Activated CD4-positive, CD25-positive, alpha-beta regulatory T cell (primary cell): ENCODE measurements around the gene CACNG7.
"Not testable (repeated sequence)": the region's sequence is repeated elsewhere in the genome, so short reads cannot be mapped to it uniquely, and the experiment has no call there.

ENCODE experiments used
- DNase-seq, 4 experiments: peaks; one replicate each; lab custom pipeline; 2025; lab: John Stamatoyannopoulos, UW

The CACNG7 gene

DNA sequence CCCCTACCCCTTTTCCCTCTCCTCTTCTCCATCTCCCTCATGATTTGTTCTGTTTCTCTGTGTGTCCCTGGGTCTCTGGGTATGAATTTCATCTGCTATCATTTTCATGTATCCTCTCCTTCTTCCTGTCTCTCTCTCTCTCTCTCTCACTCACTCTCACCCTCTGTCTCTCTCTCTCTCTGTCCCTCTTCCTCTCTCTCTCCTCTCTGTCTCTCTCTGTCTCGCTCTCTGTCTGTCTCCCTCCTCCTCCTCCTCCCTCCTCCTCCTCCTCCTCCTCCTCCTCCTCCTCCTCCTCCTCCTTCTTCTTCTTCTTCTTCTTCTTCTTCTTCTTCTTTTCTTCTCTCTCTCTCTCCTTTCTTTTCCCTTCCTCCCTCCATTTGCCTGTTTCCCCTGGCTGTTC lies 3.3 kb upstream of the CACNG7 start:
- no peak for DNase-seq

DNA sequence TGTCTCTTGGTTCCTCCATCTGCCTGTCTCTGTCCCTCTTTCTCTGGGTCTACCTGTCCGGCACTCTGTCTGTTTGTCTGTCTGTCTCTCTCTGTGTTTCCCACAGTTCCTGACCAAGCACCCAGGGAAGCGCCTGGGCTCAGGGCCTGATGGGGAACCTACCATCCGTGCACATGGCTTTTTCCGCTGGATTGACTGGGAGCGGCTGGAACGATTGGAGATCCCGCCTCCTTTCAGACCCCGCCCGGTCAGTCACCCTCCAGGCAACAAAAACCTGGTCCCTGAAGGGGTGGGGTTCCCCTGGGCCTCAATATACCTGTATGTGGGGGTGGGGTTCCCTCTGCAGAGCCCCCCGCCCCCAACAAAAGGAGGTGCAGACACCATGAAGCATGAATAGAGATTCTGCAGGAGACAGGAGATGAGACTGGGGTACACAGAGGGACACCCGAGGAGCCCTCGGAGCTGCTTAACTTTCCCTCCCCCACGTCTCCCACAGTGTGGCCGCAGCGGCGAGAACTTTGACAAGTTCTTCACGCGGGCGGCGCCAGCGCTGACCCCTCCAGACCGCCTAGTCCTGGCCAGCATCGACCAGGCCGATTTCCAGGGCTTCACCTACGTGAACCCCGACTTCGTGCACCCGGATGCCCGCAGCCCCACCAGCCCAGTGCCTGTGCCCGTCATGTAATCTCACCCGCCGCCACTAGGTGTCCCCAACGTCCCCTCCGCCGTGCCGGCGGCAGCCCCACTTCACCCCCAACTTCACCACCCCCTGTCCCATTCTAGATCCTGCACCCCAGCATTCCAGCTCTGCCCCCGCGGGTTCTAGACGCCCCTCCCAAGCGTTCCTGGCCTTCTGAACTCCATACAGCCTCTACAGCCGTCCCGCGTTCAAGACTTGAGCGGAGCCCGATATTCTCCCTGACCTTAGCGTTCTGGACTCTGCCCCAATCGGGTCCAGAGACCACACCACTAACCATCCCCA lies 2.6 kb upstream of the CACNG7 start:
- peak in 3 of 4 experiments; percentile 44 to 63 (median 48) for DNase-seq

DNA sequence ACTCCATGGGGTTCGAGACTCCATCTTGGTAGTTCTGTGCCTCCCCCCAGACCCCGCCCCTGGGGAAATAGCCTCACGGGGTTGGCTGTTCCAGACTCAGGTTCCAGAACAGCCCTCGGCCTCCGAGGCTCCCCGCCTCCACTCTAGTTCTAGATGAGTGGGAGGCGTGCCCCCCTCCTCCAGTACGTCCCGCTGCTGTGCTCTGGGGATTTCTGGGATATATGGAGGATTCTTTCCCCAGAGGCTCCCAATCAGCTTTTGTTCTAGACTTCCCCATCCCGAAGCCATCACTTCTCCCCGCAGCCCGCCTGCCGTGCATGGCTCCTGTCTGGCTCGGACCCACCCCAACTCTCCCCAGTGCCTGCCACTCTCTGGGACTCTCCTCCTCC lies 1.9 kb upstream of the CACNG7 start:
- DNase-seq: peak in 1 of 4 experiments; percentile 6

DNA sequence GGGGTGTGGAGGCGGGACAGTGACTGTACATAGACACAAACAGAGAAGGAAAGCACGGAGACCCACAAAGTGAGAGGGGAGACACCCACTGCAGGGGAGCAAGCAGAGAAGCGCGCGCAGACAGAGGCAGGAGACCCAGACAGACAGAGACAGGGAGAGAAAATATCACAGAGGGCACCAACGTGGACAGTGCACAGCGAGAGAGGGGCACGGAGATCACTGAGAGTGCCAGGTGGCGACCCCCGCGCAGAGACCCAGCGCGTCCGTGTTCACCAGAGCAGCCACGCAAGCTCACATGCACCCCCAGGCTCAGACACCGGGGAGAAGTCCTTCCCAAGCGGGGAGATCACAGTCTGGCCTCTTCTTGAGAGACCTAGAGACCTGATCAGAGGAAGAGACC lies 1.4 kb upstream of the CACNG7 start:
- no peak for DNase-seq

DNA sequence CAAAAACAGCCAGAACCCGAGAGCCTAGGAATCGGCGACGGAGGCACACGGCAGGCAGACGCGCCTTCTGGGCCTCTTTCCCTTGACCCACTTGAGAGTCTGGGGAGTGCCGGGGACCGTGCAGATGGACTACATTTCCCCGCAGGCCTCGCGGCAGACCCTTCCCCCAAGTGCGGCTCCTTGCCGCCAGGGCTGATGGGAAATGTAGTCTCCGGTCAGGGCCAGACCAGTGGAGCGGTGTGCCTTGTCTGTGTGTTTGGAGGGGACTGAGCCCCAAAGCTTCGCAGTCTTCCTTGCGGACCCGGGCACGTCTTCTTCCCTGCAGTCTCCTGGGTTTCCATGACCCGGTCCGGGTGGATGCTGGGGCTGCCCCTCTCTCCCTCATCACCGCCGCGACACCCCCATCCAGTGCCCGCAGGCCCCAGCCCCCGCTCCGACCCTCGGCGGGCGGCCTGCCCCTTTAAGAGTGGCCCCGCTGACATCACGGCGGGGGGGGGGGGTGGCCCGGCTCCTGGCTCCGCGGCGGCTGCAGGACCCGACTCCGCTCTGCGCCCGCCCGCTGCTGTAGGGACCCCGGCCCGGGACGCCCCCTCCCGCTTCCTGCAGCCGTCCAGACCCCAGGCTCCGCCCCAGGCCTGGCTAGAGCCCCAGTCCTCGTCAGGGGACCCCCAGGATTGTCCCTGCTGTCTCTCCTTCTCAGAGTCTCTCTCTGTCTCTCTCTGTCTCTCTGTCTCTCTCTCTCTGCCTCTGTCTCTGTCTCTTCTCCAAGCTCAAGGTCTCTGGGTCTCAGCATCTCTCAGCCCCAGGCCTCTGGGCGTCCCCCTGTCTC lies 758 bp upstream of the CACNG7 start:
- peak in 2 of 4 experiments; percentile 8 to 18 for DNase-seq

DNA sequence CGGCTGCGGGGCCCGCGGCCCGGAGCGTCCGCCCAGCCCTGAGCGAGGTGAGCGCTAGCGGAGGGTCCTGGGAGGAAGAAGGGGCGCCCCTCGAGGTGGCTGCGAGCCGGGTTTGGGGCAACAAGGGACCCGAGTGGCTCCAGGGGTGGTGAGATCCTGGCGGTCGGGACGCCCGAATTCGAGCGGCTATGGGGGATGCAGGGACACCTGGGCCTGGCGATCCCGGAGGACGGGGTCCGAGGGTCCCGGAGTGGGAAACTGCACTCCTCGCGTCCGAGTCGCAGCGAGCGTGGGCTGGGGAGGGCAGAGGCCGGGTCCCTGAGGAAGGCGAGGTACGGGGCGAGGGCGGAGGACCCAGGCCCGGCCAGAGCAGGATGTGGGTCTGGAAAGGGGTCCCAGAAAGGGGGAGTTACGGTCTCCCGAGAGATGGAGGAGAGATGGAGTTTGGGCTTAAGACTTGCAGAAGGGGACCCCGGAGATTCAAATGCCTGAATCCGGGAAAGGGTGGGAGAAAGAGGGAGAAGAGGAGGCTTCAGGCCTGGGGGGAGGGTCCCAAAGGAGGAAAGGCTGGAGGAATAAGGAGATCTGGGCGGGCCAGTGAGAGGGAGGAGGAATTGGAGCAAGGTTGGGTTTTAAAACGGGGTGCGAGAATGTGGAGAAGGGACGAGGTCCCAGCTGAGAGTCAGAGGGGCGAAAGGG lies 542 bp downstream of the CACNG7 start:
- DNase-seq: no peak

DNA sequence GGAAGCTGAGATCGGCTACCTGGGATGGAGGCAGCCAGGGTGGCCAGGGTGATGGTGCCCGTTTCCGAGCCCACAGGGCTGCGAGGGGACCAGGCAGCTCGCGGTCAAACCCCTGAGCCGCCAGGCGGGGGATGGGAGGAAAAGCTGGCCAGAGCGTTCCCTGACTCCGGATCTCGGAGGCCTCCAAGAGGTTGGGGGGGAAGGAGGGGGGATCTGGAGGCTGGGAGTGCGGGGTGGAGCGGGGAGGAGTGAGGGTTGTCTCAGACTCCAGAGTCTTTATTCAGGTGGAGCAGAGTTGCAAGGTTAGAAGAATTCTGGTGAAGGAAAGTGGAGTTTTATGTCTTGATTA lies 1.1 kb downstream of the CACNG7 start:
- DNase-seq: no peak

DNA sequence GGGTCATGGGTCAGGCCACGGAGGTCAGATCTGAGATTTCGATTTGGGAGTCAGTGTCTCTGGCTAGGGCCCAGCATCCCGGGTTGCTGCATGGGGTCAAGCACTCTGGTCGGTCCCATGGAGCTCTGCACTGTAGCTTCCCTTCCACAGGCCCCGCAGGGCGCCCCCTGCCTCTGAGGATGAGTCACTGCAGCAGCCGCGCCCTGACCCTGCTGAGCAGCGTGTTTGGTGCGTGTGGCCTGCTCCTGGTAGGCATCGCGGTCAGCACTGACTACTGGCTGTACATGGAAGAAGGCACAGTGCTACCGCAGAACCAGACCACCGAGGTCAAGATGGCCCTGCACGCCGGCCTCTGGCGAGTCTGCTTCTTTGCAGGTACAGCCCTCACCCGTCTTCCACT lies 3.6 kb downstream of the CACNG7 start:
- DNase-seq: no peak

DNA sequence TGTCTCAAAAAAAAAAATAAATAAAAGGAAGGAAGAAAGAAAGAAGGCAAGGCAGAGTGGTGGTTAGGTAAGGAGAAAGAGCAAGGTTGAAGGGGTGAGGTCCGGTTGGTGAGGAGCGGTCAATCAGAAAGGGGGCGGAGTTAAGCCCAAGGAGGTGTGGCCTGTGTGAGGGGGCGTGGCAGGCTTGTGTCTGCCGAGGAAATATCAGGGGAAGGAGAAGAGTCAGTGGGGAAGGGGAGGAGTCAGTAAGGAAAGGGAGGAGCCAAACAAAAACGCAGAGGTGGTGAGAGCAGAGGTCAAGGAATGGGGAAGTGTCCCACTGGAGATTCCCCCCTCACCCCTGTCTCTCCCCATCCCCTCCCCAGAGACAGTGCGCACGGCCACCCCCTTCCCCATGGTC lies 5.9 kb downstream of the CACNG7 start:
- DNase-seq: no peak

DNA sequence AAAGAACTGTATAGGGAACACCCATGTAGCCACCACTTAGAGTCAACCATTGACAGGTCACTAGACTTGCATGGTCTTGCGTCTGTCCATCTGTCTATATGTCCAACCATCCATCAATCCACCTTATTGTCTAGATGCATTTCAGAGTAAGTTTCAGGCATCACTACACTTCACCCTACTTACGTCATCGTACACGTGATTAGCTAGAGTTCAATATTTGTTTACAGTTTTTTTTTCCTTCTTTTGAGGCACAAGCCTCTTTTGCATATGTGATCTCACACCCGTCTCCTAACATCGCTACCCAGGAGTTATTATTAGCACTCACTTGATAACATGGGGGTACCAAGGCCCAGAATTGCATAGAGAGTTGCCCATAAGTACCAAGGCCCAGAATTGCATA lies 6.9 kb downstream of the CACNG7 start:
- no peak for DNase-seq

DNA sequence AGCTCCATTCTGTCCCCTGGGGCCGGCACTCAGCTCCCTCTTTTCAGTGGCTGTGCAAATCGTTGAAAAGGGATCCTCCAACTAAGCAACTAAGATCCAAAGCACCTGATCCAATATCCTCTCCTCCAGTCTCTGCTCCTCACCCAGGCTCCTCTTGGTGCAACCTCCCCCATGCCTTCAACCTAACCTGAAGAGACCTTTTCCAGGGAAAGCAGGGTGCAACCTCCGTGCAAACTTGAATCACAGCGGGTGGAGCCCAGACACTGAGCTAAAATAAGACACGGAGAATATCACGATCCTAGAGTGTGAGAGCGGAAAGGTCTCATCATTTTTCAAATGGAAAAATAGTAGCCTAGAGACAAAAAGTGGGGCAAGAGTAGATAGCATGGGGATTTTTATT lies 8.3 kb downstream of the CACNG7 start:
- no peak for DNase-seq

DNA sequence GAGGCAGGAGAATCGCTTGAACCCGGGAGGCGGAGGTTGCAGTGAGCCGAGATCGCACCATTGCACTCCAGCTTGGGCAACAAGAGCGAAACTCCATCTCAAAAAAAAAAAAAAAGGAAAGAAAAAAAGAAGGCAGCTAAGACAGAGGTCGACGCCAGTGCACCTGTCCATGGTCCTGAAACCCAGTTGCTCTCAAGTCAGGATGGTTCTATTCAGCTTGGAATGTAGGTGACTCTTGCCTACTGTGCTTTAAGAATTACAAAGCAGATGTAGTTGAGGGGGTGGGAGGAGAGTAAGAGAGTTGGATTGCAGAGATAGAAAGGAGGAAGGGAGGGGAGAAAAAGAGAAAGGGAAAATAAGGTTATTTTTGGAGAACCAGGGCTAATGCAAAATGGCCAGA lies 18.7 kb downstream of the CACNG7 start:
- DNase-seq: peak in 1 of 4 experiments; percentile 3

DNA sequence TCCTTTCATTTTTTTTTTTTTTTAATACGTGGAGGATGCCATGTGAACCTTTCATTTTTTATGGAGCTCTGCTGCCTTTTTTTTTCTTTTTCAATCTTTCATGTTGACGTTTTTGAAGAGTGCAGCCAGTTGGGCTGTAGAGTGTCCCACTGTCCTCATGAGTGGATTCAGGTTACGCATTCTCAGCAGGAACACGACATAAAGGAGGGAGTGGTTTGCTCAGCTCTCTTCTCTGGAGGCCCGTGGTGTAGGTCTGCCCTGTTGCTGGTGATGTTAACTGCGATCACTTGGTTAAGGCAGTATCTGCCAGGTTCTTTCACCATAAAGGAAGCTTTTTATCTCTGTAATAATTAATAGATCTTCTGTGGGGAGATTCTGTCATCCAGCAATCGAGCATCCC lies 27.0 kb downstream of the CACNG7 start:
- no peak for DNase-seq

DNA sequence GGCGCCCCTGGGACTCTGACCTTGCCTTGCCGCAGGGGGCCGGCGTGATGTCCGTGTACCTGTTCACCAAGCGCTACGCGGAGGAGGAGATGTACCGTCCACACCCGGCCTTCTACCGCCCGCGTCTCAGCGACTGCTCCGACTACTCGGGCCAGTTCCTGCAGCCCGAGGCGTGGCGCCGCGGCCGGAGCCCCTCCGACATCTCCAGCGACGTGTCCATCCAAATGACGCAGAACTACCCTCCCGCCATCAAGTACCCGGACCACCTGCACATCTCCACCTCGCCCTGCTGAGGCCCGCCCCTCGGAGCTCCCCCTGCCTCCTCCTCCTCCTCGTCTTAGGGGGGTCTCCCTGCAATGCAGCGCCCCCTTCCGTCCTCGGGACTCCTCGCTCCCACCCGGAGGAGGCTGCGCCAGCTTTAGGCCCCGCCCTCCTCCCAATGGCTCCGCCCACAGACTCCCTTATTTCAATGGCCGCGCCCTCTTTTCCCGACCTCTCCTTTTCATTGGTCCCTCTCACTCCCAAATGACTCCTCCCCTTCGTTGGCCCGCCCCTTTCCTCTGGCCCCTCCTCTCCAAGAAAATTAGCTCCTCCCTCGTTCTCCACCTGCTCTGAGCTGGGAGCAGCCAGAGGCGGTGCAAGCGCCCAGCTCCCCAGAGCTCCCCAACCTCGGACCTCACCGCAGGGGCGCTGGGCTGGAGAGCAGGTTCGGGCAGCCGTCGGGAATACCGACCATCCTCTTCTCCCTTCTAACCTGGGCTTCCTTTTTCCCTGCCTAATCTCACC lies 33.1 kb downstream of the CACNG7 start:
- no peak for DNase-seq

DNA sequence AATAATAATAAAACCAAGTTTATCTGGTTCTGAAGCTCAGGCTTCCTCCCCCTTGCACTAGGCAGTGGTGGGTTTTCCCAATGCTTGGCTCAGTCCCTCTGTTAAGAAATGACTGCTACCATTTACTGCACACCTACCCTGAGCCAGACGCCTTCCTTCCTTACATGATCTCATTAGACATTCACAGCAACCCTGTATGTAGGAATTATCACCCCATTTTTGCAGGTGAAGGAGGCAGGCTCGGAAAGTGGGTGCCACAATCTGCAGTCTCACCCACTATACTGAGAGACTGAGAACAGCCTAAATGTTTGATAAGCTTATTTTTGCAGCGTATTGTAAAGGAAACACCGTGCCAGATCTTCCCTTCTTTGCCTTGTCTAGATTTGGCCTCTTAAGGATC lies 35.3 kb downstream of the CACNG7 start:
- no peak for DNase-seq

DNA sequence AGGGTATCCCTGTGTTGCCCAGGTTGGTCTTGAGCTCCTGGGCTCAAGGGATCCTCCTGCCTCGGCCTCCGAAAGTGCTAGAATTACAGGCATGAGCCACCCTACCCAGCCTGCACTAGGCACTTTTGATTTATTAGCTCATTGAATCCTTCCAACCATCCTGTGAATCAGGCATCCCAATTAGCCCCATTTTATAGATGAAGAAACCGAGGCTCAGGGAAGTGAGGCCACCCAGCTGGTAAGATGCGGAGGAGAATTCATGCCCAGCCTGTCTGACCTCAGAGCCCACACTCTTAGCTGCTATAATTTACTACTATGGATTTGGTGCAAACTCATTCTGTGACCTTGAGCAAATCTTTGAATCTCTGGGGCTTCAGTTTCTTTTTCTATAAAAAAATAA lies 35.9 kb downstream of the CACNG7 start:
- no peak for DNase-seq

DNA sequence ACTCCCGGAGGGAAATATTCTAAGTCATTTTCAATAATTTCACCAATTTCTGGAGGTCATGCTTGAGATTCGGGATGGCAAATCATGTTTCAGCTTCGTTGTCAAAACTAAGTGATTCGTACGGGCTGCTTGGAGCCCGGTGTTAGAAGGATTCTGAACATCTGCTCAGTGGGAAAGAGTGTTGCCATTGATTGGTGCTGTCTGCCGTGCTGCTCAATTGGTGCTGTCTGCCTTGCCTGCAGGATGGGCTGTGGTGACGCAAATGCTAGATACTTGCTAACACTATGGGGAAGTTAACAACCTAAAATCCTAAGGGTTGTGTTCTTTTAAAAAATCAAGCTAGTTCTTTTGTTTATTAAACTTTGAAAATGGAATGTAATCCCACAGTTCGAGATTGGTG lies 36.4 kb downstream of the CACNG7 start:
- no peak for DNase-seq

DNA sequence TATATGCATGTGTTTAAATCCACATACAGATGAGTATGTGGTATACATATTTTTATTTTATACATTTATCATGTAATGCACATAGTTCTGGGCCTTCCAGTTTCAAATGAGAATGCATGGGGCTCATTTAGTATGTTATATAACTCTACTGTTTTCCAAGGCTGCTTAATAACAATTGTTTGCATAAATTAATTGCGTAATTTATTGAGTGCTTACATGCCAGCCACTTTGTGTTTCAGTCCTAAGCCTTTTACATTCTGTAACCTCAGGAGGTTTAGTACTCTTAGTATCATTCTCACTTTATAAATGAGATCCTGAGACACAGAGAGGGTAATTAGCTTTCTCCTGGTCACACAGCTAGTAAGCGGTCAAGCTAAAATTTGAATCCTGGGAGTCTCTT lies 36.9 kb downstream of the CACNG7 start:
- no peak for DNase-seq

DNA sequence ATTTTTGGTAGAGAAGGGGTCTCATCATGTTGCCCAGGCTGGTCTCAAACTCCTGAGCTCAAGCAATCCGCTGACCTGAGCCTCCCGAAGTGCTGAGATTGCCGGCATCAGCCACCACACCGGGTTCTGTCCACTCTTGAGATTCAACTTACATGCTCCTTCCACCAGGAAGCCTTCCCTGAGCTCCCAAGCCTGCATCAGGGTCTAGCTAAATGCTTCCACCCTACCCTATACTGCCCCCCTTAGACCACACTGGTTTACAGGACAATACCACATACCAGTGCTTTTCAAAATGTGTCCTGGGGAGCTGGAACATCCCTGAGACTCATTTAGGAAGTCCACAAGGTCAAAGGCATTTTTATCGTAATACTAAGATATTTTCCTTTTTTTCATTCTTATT lies 38.5 kb downstream of the CACNG7 start:
- DNase-seq: no peak

DNA sequence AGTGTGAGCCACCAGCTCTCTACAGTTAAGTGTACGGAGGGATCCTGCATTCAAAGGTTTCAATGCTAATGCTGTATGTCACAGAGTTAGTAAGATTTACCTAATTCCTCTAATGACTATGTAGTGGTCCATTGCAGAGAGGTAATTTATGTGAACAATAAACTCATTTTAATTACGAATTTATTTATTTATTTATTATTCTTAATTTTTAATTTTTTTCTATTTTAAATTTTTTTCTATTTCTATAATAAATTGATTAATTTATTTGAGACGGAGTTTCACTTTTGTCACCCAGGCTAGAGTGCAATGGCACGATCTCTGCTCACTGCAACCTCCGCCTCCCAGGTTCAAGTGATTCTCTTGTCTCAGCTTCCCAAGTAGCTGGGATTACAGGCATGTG lies 39.5 kb downstream of the CACNG7 start:
- DNase-seq: not testable (repeated sequence)

DNA sequence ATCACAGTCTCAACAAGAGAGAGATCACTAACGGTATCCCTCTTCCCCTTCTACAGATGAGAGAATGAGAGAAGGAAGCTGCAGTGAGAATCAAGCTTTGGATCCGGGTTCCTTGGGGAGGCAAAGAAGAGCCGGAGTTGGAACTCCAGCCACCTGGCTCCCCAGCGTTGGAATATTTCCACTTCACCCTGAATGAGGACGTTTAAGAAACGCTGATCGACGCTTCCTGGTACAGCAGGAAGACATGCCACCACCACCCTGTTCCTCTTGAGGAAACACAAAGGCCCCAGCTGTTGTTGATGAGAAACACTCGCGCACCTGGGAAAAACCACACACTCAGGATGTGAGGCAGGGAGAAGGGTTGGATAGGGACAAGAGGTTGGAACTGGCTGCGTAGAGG lies 42.4 kb downstream of the CACNG7 start:
- no peak for DNase-seq

DNA sequence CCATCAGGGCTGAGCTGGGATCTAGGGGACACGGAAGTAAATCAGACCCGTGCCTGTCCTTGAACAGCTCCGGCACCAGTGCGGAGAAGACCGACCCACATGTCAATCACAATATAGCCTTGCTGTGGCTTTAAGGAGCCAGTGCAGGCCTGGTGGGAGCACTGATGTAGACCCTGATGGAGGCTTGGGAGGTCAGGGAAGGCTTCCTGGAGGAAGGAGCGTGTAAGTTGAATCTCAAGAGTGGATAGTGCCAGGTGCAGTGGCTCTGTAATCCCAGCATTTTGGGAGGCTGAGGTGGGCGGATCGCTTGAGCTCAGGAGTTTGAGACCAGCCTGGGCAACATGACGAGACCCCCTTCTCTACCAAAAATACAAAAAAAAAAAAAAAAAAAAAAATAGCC lies 42.9 kb downstream of the CACNG7 start:
- no peak for DNase-seq
